ENCODE measurements around the gene NR2C2AP.
A peak's percentile ranks its signal among the peaks of the same experiment; 100 is the strongest.

NR2C2AP gene

GRCh38 chr19:19214159-19214490 is 10.9 kb upstream of the NR2C2AP start:
- no peak for DNase-seq

- no peak for DNase-seq
Observed at GRCh38 chr19:19213426-19214158, 10.4 kb upstream of the NR2C2AP start.

DNA sequence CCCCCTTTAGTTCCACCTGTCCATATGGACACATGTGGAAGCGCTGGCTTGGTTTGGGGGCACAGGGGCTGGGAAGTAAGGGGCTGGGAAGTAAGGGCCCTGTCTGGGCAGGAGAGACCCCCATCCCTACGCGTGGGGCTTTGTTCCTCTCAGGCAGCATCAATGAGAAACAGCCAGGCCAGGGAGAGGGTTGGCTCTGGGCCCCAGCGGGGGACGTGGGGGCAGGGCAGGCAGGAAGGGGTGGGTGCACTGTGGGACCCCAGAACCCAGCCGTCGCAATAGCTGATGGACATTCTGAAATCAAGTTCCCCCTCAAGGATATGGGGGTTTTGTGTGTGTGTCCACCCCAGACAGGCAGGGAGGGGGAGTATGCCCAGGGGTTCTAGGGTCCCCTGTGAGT is 9.7 kb upstream of the NR2C2AP start:
- no peak for DNase-seq

DNA sequence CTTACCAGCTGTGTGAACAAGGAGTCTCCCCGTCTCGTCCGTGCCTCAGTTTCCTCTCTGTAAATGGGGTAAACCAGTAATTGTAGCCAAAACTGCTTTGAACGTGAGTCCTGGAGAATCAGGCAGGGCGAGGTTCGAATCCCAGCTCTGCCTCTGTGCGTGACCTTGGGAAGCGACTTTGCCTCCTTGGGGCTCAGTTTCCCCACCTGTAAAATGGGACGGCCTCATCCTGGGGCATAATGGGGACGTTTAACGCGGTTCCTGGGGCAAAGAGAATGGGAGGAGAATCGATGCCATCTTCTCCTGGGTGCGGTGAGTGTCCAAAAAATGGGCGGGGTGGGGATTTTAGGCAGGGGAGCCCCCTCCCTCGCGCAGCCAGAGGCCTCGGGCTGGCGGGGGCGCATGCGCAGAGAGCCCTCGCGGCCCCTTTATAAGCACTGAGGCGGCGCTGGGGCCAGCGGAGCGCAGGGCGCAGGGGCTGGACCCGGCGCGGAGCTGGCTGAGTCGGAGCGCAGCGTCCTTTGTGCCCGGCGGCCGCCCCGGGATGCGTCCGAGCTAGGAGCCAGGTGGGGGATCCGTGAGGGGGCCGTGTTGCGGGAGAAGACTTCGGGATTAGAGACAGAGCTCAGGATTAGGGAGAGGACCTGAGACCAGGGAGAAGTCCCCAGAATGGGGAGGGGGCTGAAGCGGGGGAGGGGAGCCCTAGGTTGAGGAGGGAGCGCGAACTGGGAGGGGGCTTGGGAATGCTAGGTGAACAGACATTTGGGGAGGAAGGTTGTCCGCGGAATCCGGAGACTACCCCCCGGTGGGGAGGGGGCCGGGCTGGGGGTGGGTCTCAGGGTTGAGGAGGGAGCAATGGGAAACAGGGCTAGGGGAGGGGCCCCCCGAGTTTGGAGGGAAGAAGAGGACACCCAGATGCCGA is 8.5 kb upstream of the NR2C2AP start, which contains the start of gene NCAN:
Gene NCAN, plus strand, starts transcription at position 460 of the 922 bp plus-strand sequence. CDS start 4,996 bp downstream, outside the sequence.
- DNase-seq, result peak; percentile 71

DNA sequence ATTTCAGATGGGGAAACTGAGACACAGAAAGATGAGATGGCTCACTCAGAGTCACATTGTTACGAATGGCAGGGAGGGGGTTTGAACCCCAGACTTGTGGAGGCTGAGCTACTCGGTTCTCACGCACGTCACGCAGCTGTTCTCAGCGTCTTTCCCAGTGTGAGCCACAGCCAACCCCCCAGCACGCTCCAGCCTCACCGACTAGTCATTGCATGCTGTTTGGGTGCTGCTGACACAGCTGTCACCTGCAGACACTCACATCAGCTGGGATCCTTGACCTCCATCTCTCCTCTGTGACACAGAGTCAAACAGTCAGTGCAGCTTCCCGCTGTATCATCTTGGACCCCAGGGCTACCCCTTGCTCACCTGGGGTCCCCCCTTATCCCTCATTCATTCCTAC is 6.2 kb upstream of the NR2C2AP start:
- DNase-seq, result peak; percentile 61

- DNase-seq, result no peak
Observed at GRCh38 chr19:19207637-19208572, 4.7 kb upstream of the NR2C2AP start.

DNA sequence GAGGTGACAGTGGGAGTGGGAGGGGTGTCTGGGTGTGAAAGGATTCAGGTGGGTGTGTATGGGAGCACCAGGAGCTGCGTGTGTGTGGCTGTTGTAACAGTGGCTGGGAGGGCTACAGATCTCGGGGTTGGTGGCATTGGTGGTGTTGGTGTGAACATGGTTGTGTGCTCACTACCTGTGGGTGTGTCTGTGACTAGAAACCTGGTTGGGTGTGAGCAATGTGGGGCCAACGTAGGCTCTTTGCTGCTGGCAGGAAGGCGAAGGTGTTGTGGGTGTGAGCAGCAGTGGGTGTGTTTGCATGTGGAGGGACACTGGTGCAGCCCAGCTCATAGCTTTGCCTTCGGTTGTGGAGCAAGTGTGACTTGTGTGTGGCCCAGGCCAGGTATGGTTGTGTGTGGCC is 3.7 kb upstream of the NR2C2AP start:
- DNase-seq, result no peak

GRCh38 chr19:19205416-19206410 is 2.5 kb upstream of the NR2C2AP start:
- DNase-seq, result no peak

GRCh38 chr19:19204181-19204580 is 967 bp upstream of the NR2C2AP start:
- no peak for DNase-seq

DNA sequence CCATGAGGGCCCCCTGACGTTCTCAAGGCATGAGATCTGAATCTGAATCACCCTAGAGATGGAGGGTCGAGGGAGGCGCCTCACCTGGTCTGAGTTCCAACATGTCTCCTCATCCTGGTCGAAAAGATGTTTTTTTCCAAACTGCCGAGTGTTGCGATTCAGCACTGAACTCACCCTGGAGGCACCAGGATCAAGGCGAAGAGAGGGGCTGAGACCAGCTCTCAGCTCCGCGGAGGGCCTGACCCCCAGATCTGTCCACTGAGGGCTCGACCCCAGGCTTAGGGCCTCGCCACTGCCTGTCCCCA is 555 bp downstream of the NR2C2AP start:
- no peak for DNase-seq

- no peak for DNase-seq
Observed at GRCh38 chr19:19201697-19202630, 1.2 kb downstream of the NR2C2AP start.

GRCh38 chr19:19193926-19194325 is 9.3 kb downstream of the NR2C2AP start:
- DNase-seq, result no peak

DNA sequence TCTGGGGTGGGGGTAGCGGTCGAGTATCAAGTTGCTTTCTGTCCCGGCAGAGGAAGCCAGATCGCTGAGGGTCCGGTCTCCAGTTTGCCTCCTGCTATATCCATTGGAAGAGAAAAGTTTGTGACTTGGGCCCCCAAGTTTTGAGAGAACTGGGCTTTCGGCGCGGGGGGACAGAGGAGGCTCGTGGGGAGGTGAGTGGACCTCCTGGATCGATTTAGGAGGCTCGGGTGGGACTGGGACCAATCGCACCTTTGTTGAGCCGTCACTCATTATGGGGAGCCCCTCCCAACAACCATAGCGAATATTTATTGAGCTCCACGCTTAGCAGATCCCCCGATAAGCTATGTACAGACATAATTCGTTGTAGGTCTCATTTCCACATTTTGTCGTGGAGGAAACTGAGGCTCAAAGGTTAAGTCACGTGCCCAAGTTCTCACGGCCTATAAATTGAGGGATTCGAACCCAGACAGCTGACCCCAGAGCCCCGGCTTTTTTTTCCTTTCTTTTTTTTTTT is 10.2 kb downstream of the NR2C2AP start:
- no peak for DNase-seq

- peak; percentile 100 for DNase-seq
Observed at GRCh38 chr19:19192078-19192882, 10.9 kb downstream of the NR2C2AP start, which contains the start of the genes BORCS8 and RFXANK. Gene BORCS8, minus strand, starts transcription at chr19:19192152. Its CDS starts 35 bp downstream, at chr19:19192117. Gene RFXANK, plus strand, starts transcription at chr19:19192258. Its CDS starts 1,689 bp downstream, at chr19:19193947.

- no peak for DNase-seq
Observed at GRCh38 chr19:19191768-19192077, 11.5 kb downstream of the NR2C2AP start.

DNA sequence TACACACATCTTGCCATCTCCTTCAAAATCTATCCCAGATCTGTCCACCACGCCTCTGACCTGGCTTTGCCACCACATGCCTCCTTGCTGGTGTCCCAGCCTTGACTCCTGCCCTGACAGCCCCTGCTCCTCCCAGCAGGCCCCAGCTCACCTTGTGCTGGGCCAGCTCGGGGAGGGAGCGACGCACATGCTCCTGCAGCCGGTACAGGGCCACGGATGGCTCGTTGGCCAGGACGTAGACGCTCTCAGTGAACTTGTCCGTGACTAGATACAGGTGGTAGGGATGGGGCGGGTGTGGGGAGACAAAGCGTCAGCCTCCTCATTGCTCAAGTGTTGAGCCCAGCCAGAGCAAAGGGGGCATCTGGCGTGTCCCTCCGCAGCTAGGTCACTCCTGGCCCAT is 16.5 kb downstream of the NR2C2AP start:
- DNase-seq, result no peak

DNA sequence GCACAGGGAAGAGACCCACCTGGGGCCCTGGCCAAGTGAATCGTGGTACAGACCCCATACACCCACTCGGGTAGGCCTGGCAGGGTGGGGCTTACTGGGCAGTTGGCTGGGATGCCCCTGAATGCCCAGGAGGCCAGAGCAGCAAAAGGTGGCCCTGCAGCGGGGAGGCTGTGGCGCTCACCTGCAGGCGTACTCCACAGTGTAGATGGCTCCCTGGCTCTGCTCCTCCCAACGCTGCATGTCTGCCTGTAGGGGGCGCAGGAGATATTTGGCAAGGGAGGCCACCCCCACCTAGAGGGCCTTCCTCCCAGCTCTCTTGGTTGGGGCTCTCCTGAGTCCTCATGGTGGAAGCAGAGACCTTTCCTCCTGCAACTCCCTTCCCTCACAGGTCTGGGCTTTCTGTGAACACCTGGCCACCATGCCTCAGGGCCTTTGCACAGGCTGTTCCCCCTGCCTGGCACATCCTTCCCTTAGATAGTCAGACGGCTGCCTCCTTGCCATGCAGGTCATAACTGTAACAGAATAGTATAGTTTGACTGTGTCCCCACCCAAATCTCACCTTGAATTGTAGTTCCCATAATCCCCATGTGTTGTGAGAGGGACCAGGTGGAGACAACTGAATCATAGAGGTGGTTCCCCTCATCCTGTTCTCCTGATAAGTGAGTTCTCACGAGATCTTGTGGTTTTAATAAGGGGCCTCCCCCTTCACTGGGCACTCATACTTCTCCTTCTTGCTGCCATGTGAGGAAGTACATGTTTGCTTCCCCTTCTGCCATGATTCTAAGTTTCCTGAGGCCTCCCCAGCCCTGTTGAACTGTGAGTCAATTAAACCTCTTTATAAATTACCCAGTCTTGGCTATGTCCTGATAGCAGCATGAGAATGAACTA is 17.1 kb downstream of the NR2C2AP start:
- peak; percentile 90 for DNase-seq

DNA sequence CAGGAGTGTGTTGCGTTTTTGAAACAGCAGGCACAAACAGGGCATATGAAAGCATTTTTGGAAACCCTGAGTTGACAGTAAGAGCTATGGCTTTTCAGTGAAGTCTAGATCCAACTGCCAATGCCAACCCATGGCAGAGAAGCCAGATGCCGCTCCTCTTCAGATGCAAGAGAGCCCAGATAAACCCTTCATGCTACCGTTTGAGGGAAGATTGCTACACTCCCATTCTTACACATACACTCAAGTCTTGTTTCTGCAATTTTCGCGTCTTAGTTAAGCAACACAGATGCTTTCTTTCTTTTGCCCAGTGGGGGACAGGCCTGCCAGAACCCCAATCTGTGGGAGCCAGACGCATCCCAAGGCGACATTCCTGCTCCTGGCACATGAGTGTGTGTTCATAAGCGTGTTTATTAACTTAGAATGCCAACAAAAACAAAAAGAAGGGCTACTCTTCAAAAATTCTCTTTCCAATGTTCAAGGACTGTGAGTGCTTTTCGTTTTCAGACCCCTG is 21.7 kb downstream of the NR2C2AP start:
- no peak for DNase-seq
